ENCODE measurements around the gene LRFN3.
"Not testable (repeated sequence)": the region's sequence is repeated elsewhere in the genome, so short reads cannot be mapped to it uniquely, and the experiment has no call there.

Gene LRFN3, protein sequence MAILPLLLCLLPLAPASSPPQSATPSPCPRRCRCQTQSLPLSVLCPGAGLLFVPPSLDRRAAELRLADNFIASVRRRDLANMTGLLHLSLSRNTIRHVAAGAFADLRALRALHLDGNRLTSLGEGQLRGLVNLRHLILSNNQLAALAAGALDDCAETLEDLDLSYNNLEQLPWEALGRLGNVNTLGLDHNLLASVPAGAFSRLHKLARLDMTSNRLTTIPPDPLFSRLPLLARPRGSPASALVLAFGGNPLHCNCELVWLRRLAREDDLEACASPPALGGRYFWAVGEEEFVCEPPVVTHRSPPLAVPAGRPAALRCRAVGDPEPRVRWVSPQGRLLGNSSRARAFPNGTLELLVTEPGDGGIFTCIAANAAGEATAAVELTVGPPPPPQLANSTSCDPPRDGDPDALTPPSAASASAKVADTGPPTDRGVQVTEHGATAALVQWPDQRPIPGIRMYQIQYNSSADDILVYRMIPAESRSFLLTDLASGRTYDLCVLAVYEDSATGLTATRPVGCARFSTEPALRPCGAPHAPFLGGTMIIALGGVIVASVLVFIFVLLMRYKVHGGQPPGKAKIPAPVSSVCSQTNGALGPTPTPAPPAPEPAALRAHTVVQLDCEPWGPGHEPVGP

DNA sequence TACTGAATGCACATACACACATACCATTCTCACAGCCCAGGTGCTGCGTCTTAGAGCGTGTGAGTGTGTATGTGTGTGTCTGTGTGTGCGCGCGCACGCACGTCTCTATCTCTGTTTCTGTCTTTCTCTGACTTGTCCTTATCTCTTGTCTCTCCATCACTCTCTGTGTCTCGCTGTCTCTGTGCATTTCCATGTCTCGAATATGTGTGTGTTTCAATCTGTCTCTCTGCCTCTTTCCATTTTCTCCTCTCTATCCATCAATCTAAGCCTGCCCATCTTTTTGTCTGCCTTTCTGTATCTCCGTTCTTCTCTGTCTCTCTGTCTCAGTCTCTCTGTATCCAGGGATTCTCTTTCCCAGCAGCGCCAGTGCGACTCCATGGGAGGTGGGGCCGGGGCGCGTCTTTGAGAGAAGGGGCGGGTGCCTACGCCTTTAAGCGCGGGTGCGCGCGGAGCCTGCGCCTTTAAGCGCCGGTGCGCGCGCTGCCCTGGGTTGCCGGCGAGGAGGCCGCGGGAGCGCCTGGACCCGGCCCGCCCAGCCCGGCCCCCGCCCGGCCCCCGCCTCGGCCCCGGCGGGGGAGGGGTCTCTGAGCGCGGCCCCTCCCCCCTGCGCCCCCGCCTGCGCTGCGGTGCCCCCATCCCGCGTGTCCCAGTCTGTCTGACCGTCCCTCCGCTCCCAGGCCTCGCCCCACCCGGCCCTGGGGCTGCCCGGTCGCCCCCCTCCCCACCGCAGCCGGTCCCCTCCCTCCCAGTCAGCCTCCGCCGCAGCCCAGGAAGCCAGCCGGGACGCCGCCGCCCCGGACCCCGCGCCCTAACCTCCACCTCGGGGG lies at the start of gene LRFN3:
TSS of gene LRFN3 (plus strand) at position 464 of the 827 bp plus-strand sequence. CDS start 3,052 bp downstream, outside the sequence.
- DNase-seq = peak; percentile 80 to 89

DNA sequence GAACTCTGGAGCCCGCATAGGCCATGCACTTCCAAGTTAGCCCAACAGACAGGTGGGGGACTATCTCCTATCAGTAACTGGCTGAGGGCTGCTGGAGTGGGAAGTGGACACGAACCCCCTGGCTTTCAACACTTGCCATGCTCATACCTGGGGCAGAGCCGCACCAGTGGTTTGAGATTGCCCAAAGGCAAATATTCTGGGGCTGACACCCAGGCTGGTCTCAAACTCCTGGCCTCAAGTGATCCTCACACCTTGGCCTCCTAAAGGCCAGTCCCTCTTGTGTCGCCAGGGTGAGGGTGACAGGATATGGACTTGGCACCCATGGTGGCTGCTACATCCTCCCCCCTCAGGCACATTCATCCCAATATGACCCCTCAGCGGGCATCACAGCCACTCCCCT lies 49.0 kb upstream of the LRFN3 start:
- no peak for DNase-seq

DNA sequence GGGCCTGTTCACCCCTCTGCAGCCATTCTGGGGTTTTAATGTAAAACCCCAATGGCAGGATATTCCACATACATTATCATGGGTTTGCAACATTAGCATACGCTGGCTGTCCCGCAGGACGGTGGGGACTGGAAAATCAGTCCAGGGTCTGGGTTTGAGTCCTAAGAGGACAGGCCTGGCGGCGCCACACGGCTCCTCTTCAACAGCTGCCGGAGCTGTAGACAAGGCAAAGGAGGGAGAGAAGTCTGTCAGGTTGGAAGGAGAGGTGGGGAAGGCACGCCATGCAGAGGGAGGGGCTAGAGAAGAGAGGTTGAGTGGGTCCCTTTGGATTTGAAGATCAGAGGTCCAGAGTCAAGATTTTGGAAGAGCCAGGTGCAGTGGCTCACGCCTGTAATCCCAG lies 47.8 kb upstream of the LRFN3 start:
- DNase-seq = no peak

DNA sequence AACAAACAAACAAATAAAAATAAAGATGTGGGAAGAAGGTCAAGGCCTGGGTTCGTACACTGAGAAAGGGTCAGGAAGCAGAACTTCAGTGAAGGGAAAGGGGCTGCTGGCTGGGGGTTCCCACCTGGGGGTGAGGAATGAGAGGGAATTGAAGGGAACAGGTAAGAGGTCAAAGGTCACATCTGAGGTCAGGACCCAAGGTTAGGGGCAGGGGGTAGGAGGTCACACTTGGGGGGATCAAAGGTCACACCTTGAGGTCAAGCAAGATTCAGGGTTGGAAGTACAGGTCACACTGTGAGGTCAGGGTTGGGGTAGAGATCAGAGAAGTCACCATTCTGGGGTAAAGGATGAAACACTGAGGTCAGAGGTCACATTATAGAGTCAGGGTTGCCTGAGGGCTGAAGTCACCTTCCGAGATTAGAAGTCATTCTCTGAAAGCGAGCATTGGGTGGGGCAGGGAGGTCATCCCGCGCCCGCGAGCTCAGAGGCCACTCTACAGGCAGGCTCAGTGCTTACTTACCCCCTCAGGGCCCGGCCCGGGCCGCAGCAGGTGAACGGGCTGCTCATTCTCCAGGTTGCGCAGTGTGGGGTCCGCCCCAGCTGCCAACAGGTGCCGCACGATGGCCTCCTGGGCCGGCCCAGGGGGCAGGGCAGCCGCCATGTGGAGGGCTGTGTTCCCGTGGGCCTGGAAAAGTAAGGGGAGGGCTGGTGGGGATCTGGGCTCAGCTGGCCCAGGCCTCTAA lies 46.6 kb upstream of the LRFN3 start:
- no peak for DNase-seq

DNA sequence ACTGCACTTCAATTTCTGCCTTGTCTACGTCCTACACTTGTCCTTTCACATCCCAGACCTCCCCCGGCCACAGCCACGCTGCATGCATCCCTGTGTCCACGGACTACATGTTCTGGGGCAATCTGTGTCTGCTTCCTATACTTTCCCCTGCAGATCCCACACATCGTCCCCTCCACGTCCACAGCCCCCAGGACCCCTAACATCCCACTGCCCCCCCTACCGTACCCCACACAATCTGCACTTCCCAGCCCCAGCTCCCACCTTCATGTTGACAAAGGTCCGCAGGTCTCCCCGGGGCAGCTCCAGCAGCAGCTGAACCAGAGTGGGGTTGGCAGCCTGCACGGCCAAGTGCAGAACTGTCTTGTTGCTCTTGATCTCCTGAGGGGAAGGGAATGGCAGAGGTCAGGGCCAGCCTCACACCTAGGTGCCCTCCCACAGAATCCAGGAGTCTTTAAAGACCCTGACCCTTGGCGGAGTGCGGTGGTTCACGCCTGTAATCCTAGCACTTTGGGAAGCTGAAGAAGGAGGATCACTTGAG lies 46.0 kb upstream of the LRFN3 start:
- no peak for DNase-seq

DNA sequence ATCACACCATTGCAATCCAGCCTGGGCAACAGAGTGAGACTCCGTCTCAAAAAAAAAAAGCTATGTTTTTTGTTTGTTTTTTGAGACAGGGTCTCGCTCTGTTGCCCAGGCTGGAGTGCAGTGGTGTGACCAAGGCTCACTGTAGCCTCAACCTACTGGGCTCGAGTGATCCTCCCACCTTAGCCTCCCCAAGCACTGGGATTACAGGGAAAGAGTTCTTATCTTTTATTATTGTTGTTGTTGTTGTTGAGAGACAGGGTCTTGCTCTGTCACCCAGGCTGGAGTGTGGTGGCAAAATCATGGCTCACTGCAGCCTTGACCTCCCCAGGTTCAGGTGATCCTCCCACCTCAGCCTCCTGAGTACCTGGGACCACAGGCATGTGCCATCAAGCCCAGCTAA lies 44.4 kb upstream of the LRFN3 start:
- not testable (repeated sequence) for DNase-seq

DNA sequence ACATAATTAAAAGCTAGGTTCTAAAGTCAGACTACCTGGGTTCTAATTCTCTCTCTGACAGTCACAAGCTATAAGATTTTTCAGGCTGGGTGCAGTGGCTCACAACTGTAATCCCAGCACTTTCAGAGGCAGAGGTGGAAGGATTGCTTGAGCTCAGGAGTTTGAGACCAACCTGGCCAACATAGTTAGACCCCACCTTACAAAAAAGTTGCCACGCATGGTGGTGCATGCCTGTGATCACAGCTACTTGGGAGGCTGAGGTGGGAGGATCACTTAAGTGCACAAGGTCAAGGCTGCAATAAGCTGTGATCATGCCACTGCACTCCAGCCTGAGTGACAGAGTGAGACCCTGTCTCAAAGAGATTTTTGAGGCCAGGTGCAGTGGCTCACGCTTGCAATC lies 41.8 kb upstream of the LRFN3 start:
- DNase-seq = no peak

DNA sequence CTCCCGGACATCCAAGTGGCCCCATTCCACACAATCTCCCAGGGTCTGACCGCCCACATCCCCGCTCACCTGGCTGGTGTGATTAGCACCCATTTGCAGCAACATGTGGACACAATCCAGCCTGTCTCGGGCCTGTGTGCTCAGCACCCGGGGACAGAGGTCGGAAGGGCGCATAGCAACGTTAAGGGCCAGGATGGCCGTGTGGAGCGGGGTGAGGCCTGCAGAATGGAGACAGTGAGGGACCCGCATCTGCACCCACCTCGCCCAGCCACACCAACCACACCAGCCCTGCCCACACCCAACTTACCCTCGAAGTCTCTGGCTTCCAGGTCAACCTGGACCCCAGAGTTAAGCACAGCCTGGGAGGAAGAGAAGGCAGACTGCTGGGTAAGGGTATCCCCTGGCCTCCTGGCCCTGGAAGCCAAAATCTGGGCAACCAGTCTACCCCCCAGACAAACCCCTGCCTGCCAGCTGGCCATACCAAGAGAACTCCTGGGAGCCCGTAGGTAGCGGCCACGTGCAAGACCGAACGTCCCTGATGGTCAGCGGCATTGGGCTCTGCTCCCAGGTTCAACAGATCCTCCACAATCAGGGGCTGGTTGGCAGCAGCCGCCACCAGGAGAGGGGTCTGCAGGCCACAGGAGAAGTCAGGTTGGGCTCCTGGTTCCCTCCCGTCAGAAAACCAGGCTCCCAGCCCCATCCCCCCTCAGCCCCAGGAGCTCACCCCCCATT lies 40.1 kb upstream of the LRFN3 start:
- DNase-seq = no peak

DNA sequence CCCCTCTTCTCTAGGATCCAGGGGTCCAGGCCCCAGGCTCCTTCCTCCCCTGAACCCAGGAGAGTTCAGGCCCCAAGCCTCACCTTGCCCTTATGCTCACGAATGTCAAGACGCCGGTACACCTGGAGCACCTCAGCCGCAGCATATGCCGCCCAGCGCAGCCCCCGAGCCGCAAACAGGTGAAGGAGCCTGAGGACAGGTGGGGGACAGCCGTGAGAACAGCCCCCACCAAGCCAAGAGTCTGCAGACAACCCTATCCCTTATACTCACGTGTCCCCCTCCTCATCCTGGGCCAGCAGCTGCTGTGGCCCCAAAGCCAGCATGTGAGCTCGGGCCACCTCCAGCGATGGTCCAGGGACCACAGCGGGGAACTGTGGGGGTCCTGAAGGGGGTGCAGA lies 39.5 kb upstream of the LRFN3 start:
- no peak for DNase-seq

DNA sequence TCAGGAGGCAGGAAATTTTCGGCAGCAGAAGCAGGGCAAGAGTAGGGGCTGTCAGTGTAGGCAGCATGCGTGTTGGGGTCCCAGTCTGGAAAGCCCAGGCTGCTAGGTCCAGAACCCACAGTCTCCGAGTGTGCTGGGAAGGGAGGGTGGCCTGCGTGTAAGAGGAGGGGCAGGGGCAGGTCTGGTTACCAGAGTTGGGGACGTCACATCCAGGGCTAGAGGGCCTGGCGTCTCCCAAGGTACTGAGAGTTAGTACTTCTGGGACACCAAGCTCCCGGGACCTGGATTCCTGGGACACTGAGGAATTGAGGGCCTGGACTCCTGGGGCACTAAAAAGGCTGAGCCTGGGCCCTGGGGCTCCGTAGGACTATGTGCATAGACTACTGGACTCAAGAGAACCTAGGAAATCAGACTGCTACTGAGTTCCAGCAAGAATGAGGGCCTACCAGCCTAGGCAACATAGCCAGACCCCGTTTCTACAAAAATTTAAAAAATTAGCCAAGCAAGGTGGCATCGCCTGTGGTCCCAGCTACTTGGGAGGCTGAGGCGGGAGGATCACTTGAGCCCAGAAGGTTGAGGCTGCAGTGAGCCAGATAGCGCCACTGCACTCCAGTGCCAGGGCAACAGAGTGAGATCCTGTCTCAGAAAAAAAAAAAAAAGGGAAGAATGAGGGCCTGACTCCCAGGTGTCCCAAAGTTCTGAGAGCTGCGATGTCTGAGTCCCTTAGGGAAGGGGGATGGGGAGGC lies 38.3 kb upstream of the LRFN3 start:
- DNase-seq = no peak

DNA sequence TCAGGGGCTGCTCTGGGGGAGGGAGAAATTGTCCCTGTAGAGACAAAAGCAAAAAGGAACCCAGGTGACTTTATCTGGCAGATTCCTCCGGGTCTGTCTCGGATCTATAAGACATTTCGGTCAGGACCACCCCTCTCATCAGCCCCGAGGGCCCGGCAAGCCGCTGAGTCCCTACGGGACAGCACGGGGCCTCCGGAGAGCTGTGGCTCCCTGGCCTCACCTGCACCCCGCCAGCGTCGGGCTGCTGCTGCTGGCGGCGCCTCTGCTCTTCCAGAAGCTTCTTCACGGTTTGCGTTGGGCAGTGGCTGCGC lies 37.7 kb upstream of the LRFN3 start:
- no peak for DNase-seq

DNA sequence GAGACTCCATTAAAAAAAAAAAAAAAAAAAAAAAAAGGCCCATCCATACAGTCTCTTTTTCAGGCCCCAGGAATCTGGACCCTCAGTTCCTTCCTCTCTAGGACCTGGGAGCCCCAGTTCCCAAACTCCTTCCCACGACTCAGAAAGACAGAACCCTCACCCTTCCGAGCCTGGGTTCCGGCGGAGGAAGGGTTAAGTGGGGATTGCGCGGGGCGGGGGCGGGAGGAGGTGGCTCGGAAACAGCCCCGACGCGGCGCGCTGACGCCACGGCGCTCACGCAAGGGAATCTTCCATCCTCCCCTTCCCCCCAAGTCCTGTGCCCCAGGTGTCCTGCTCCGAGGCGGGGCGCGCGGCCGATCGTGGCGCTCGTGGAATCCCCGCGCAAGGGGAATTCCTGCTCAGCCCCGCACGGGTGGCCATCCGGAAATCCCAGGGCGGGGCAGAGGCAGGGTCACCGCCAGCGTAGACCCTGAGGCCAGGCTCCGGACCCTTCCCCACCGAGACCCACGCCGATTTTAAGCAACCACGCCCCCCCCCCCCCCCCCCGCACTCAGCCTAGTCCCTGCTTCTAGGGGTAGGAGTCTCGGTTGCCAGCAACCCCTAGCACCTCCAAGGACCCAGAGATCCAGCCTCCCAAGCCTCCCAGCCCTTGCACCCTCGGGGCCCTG lies 36.5 kb upstream of the LRFN3 start:
- DNase-seq = peak; percentile 40 to 70

DNA sequence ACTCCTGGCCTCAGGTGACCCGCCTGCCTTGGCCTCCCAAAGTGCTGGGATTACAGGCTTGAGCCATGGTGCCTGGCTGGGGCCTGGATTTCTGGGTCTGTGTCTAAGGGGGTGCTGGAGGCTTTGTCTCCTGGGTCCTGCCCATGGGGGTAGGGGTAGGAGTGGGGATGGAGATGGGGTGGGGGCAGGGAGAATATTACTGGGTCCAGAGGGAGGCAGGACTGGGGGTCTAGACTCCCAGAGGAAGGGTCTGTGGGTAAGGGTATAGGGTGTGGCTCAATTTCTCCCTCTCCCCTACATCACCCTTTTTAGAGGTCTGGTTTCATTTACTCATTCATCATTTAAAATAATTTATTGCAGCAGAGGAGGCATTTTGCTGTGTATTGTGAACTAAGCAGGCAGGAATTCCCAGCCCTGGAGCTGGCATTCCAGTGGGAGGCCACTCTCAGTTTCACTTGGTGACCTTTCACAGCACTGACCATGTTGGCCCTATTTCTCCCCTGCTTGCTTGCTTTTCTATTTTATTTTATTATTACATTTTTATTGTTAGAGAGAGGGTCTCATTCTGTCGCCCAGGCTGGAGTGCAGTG lies 35.0 kb upstream of the LRFN3 start:
- DNase-seq = no peak

DNA sequence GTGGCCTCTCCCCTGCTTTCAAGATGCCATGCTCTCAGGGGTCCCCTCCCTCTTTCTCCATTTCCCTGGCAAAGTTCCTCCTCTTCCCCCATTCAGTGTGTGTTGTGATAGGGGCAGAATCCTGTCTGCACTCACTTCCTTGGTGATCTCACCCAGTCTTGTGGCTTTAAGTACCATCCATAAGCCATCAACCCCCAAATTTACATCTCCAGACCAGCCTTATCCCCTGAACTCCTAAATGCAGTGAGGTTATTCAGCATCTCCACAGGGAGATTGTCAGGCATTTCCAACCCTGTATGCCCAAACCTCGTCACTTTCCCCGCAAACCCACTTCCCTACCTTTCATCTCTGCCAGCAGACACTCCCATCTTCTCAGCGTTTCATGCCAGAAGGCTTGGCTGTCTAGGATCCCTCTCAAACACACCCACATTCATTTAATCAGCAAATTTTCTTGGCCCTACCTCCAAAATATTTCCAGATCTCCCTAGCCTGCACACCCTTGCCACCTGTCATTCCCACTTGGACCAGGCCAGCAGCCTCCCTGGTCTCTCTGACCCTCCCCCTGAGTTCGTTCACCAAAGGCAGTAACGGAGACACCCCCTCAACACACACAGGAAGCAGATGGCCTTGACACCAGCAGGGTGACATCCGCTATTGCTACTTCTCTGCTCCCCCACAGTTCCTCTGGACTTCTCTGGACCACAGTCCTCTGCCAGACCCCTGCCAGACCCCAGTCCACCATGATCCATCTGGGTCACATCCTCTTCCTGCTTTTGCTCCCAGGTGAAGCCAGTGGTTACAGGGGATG lies 34.1 kb upstream of the LRFN3 start, which contains the start of gene HCST:
TSS of gene HCST (plus strand) at position 676 of the 808 bp plus-strand sequence. CDS start at position 741, 65 bp downstream.
- DNase-seq = peak in 1 of 2 experiments; percentile 32

DNA sequence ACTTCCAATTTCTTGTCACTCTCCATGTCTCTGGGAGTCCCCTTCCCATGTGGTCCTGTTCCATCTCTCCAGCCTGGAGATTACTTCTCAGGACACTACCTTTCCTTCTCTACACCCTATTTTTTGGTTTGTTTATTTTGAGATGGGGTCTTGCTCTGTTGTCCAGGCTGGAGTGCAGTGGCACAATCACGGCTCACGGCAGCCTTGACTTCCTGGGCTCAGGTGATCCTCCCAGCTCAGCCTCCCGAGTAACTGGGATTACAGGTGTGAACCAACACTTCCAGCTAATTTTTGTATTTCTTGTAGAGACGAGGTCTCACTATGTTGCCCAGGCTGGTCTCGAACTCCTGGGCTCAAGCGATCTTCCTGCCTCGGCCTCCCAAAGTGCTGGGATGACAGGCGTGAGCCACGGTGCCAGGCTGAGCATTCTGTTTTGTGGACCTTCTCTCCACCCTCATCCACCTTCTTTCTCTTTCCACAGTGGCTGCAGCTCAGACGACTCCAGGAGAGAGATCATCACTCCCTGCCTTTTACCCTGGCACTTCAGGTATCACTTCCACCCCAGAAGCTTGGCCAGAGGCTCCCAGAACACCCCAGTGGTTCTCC lies 33.2 kb upstream of the LRFN3 start:
- DNase-seq = no peak

DNA sequence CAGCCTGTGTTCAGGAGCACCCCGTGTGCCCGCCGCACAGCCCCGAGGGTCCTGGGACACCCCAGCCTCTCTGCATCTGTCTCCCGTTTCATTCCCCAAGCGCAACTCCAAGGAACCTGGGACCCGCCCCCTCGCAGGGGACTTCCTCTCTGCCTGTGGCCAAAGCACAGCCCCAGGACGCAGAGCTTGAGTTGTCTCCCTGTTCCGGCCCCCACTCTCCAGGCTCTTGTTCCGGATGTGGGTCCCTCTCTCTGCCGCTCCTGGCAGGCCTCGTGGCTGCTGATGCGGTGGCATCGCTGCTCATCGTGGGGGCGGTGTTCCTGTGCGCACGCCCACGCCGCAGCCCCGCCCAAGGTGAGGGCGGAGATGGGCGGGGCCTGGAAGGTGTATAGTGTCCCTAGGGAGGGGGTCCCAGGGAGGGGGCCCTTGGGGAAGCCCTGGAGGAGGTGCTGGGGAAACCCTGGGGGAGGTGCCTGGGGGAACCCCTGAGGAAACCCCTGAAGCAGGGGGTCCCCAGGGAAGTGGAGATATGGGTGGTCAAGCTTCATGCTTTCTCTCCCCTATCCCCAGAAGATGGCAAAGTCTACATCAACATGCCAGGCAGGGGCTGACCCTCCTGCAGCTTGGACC lies 32.5 kb upstream of the LRFN3 start:
- peak; percentile 66 to 83 for DNase-seq

DNA sequence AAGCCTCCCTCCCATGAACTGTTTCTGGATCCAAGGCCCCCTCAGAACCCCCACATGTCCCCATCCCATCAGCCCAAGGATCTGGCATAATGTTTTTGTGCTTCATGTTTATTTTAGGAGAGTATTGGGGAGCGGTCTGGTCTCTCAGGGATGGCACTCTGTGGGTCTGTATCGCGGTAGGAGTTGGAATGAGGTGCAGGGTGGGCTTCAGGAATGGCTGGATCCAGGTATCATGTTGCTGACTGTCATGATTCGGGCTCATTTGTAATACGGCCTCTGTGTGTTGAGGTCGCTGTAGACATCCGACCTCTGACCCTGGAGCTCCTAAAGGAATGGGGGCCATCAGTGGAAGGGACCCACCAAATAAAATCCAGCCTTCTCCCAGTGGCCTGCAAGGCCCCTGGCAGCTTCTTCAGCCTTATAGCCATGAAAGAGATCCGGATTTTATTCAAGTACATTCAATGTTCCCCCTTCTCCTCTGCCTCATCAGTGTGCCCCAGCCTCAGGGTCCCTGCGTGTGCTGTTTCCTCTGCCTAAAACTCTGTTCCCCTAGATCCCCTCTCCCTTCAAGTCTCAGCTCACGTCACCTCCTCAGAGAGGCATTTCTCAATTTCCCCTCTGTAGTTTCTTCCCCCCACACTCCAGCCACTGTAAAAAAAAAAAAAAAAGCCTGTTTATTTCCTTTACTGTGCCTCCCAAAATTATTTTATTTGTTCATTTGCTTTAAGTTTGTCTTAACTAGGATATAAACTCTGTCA lies 31.7 kb upstream of the LRFN3 start:
- DNase-seq = no peak

Data from SHP77 (cell line).